Measurements from ENCODE around the gene ARHGEF11.

Gene ARHGEF11

DNA sequence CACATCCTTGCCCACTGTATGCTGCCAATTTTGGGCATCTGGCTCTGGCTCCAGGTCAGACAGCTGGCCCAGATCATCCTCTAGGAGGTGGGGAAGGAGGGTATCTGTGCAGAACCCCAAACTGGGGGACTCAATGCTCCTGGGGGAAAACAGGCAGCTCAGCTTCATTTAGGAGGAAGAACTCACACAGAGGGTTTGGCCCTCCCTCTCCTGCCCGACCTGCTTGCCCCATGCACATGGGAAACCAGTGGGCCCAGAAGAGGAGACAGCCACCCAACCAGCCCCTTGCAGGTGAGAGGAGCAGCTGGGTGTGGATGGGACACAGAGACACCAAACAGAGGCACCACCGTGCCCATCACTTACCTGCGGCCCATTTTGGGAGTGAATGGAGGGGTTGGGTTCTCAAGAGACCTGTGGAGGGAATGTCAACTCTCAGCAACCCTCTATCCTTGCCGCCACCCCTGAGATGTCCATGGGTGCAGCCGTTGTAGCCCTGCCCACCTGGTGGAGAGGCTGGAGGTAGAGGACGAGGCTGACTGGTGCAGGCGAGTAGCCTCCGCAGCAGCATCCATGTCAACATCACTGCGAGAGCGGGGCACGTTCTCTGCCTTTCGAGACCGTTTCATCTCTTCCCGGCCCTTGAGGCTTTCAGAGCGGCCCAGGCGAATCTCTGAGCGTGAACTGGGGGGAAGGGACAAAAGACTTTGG, 97.6 kb downstream of the ARHGEF11 start:
- no peak for FAIRE-seq

- no peak for FAIRE-seq
Observed at GRCh38 chr1:156947127-156947526, 98.4 kb downstream of the ARHGEF11 start.

DNA sequence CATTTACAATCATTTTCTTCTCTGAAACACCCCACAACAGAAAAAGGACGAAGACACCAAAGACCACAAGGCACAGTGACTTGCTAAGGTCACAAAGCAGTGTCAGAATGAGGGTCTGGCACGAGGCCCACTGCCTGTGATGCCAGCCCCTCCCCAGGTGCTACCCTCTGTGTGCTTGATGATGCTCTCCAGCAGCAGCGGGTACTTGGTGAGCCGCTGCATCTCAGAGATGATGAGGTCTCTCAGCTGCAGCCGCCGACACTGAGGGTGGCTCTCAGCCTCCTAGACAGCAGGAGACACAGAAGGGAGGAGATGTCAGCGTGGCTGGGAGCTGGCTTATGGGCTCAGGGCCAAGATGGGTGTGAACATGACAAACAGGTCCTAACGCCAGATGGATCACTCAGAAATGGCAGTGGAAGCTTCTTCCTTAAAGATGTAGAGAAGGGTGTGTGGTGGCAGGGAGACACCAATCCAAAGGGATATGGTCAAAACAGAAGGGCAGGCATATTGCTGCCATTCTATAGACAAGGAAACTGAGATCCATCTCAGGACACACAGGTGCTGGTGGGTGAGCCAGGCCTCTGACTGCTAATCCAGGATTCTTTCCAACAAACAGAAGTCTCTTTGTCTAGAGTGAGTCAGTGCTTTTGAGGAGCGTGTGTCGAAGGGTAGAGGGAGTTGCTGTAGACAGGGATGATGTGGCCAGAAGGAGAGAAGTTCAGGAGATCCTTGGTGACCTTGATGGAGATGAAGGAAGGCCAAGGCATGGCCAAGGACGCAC, 99.5 kb downstream of the ARHGEF11 start:
- FAIRE-seq: no peak

DNA sequence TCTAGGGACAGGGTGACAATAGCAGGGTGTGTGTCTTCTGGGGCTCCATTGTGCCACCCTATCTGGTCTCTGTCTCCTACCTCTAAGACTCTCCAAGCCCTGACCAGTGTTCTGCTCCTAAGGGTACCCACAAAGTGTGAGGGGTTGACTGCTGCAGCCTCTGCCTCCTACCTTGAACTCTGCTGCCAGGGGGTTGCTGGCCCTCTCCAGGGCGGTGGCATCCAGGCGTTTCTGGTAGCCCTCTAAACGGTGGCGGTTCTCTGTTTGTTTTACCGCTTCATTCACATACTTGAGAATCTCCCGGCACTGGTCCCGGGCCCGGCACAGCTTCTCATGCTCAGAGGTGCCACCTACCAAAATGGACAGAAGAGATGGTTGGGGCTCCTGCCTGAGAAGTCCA, 100.7 kb downstream of the ARHGEF11 start:
- FAIRE-seq: no peak

DNA sequence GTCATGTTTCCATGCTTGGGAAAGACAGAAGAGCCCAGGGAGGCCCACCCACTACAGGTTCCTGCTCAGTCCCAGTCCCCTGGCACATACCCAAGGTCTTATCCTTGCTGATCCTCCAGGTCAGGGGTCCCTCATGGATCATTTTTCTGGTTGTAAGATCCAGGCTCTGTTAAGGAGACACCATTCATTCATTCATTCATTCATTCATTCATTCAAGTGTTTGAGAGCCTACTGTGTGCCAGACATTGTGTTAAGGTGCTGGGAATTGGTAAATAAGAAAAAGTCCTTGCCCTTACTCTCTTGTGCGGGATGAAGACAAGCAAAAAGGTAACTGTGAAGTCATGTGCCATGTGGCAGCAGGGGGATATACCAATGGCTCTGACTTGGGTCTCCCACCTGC, 101.3 kb downstream of the ARHGEF11 start:
- FAIRE-seq: no peak

DNA sequence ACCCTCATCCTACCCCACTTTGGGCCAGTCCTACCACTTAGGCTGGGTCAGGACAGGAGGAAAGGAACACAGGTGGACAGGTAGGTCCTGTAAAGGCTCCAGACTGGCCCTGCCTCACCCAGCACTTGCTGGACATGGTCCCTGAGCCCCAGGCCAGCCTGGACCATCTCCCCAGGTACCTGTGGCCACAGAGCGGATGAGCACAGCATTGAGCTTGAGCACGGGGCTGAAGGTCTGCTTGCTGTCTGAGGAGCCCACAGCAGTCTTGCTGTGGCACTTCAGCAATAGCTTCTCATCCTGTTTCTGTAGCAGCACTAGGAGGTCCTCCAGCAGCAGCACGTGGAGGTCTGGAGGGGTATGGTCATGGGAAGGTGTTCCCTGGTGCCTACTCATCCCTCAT, 101.8 kb downstream of the ARHGEF11 start:
- FAIRE-seq: no peak

DNA sequence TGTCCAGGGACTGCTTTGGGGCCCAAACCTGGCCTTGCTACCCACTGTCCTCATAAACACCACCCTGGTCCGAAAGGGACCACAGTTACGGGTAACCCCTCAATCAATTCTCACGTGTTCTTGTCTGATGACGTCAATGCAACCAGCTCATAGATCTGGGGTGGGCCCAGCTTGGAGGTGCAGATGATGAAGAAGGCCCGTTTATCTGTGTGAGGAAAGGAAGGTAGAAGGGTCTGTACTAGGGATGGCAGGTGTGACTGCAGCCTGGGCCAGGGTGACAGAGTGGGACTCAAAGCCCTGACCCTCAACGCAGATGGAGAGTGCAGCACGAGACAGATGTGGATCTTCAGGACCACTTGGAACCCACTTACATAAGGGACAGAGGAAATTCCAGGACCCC, 103.0 kb downstream of the ARHGEF11 start:
- FAIRE-seq: no peak

DNA sequence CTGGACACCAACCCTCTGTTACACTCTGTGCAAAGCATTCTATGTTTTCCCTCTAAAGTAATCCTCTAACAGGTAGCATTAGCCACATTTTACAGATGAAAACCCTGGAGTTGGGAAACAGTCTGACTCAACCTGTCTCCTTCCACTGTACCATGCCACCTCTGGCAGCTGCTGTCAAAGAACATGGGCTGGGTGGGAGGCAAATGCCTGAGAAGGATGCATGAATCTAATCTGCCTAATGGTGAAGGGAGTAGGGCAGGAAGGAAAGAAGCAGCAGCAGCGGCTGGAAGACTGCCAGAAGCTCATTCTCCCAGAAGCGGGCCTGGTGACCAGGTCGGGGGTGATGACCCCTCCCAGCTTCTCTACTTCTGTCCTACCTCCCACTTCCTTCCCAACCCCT, 103.4 kb downstream of the ARHGEF11 start:
- FAIRE-seq: no peak

DNA sequence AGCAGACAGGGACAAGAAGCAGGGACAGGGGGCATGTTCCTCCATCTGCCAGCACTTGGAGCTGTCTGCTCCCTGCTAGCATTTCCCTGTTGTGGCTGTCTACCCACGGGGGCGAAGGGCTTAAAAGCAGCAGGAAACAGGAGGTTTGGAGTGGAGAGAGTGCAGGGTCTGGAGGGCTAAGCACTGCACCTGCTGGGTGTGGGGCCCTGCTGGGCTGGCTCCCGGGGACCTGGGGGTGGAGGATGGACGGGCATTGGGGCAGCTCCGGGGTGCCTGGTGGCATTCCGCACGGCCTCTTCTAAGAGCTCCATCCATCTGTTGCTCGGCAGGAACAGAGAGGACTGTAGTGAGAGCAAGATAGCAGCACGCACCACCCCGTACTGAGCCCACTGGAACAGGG, 103.9 kb downstream of the ARHGEF11 start:
- no peak for FAIRE-seq

- FAIRE-seq: no peak
Observed at GRCh38 chr1:156939786-156940334, 105.7 kb downstream of the ARHGEF11 start.

DNA sequence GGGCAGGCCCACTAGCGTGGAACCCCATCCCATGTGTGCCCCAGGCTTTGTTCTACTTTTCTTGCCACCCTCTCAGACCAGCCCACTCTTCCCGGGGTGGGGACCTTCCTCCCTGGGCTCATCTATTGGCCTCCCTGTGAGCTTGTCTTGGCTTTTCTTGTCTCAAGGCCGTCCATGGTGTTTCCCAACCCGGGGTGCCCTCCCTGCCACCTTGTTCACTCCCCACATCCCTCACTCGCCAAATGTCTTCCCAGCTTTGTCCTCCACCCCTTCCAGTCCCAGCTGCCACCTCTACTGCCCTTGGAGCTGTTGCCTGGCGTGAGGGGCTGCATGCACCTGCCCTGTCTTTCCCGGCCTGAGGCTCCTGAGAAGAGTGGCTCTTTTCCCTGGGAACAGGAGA, 106.7 kb downstream of the ARHGEF11 start:
- no peak for FAIRE-seq

DNA sequence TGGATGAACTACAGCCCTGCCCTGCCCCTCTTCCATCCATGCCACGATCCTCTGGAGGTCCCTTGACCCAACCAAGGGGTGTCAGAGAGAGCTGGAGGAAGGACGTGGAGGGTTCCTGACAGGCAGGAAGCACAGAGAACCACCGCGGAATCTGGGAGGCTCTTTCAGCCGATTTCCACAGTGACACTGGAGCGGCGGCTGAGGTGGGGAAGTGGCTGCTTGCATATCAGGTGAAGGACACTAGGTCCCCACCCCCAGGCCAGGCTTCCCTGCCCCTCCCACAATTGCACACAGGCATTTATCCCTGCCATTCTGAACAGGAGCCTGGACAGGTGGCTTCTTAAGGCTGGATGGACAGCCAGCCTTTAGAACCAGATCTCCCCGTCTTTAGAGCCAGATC, 107.7 kb downstream of the ARHGEF11 start:
- no peak for FAIRE-seq

DNA sequence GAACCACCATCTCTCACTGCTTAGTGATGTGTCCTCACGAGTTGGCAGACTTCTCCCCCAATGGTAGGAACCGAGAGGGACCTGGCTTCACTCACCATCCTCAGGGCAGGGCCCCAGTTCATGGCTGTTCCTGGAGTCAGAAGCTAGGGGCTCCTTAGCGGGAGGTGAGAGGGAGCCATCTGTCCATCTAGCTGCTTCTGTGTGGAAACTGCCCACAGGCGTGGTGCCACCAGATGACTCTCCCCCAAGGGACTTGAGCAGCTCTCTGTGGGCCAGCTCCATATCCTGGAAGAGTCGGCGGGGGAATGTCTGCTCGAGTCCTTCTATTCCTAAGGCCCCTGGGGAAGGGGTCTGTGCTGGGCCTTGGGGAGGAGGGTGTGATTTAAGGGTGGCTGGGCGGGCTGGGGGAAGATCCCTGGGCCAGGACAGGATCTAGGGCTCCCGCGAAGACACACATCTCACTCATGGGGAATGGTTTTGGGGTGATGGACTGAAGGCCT, 108.8 kb downstream of the ARHGEF11 start:
- FAIRE-seq: no peak

- no peak for FAIRE-seq
Observed at GRCh38 chr1:156936191-156936590, 109.4 kb downstream of the ARHGEF11 start.

GRCh38 chr1:156935505-156936128, 109.9 kb downstream of the ARHGEF11 start:
- no peak for FAIRE-seq

- FAIRE-seq: no peak
Observed at GRCh38 chr1:156933136-156933535, 112.4 kb downstream of the ARHGEF11 start.

DNA sequence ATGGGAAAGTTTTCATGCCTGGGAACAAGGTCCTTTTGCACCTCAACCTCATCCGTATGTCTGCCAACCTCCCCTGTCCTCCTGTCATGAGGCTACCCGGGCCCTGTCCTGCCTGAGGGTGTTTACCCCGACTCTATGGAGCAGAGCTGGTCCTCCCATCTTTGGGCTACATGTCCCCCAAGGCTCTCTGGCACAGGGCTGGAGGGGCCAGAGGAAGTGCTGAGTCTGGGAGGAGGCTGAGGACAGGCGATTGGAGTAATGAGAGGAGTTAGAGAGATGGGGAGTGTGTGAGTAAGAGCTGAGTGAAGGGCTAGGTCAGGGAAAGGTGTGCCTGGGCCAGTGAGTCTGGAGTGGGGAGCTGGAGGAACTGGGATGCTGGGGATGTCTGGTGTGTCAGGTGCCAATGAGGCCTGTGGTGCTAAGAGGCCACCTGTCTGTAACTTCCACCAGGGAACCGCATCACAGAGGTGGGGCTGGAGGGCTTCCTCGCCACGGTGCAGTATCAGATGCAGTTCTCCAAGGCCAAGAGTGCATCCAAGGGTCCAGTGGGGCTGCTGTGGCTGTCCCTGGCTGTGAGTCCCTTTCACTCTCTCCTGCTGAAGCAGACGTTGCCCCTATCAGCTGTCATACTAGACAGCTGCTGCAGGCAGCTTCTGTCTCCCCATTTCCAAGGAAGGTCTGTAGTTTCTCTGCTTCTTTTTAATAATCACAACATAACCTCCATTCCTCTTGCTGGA, 113.4 kb downstream of the ARHGEF11 start:
- no peak for FAIRE-seq

DNA sequence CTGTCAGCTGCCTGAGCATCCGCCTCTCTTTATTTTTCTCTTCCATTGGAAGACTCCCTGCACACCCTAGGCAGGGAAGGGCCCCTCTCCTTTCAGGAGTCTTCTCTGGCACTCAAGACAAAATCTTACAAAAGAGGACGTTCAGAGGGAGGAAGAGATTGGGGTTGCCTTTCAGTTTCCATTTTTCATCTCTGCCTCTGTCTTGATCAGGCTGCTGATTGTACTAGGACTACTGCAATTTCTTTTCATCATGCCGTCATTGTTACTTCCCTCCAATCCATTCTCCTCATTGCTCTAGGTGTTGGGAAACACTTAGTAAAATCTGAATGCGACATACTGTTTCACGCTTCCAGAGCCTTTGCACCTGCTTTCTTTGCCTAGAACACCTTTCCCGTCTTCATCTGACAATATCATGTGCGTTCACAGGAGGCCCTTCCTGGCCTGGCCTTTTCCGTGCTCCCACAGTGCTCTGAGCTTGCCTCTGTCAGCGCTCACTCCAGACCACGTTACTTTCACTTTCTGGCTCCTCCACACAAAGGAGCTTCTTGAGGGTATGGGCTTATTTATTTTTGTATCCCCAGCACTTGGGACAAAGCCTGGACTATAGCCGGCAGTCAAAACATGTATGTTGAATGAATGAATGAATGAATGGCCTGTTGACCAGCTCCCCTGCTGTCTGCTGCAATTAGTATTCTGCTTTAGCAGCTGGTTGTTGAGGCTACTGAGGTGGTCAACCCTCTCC, 114.2 kb downstream of the ARHGEF11 start:
- FAIRE-seq: no peak

DNA sequence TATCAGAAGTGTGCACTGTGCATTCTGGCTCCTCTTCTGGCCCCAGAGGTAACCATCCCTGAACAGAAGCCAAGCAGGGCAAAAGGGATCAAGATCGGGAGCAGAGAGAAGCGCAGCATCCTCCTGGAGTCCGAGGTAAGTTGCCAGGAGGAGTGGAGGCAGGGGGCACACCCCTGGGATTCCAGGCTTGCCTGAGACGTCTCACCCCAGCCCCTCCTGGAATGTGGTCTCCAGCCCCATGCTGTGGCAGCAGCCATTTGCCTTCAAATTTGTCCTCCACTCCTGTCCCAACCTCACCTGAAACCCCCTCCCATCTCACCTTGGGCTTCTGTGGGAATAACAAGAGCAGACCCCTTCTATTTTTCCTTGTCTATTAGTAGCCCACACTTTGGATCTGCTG, 115.1 kb downstream of the ARHGEF11 start:
- no peak for FAIRE-seq

DNA sequence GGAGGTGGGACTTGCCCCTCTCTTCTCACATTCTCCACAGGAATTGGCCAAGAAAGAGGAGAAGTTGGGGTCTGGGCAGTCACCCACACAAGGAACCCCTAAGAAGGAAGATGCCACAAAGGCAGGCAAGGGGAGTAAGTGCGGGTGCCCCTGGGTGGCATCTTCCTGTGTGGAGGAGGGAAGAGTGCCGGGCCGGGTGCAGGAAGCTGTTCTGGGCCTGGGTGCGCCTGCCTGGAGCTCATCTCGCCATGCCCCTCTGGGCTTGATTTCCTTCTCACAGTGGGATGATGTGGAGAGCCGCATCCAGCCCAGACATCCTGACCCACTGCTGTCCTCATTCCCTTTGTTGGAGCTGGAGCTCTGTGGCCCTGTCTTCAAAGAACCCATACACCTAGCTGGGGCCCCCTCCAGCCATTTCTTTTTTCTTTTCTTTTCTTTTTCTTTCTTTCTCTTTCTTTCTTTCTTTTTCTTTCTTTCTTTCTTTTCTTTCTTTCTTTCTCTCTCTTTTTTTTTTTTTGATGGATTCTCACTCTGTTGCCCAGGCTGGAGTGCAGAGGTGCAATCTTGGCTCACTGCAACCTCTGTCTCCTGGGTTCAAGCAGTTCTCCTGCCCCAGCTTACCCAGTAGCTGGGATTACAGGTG, 115.8 kb downstream of the ARHGEF11 start:
- no peak for FAIRE-seq

DNA sequence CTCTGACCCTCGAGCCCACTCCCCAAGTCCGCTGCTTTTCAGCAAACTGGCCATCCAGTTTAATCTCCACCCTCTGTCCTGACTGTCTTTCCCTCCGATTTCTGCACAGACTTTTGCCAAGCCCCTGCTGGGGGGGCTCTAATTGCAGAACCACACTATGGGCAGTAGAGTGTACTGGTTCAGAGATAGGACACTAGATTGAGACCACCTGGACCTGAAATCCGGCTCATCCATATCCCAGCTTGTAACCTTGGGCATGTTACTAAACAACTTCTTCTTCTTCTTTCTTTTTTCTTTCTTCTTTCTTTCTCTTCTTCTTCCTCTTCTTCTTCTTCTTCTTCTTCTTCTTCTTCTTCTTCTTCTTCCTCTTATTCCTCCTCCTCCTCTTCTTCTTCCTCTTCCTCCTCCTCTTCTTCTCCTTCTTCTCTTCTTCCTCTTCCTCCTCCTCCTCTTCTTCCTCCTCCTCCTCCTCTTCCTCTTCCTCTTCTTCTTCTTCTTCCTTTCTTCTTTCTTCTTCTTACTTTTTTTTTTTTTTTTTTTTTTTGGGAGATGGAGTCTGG, 117.4 kb downstream of the ARHGEF11 start:
- FAIRE-seq: no peak

Measured in TTC549 (cell line).